CD14-positive monocyte (primary cell): ENCODE results near the gene STARD13. TPM values are rescaled to one million over a fixed set of nuclear protein-coding genes. Genes with fewer than 3 reads are reported as not detected.

Experiments
- DNase-seq, 3 donors: peaks; one replicate each; pipeline ENCODE4 v3.0.0-alpha.2; 2011 to 2022
- H2AFZ ChIP-seq: 2 replicates; pipeline ENCODE4 v1.6.0; 2012; ENCODE audit warnings: mild to moderate bottlenecking, low read depth, low read length, inconsistent platforms; ENCODE audit not compliant: insufficient read depth, poor library complexity, severe bottlenecking
- H3K27ac ChIP-seq, 2 donors: 1 replicate in 1 of 2; 2 replicates in 1 of 2; pipeline ENCODE4 v1.5.1; 2012 to 2013; ENCODE audit warnings: low read length in 2 of 2, control low read depth in 1 of 2, inconsistent platforms in 1 of 2, low read depth in 1 of 2, mild to moderate bottlenecking in 1 of 2
- H3K27me3 ChIP-seq, 2 donors: one replicate each; pipeline versions ENCODE4 v1.6.0 to v1.6.1; 2011 to 2013; ENCODE audit warnings: low read length in 2 of 2; ENCODE audit not compliant: control insufficient read depth in 2 of 2, insufficient read depth in 2 of 2
- H3K36me3 ChIP-seq, 2 donors: replicated peaks in 1 of 2; 1 replicate in 1 of 2; 2 replicates in 1 of 2; pipeline versions ENCODE4 v1.5.1 to v1.6.1; 2012 to 2013; ENCODE audit warnings: low read length in 2 of 2, control low read depth in 1 of 2, inconsistent platforms in 1 of 2, mild to moderate bottlenecking in 1 of 2; ENCODE audit not compliant: insufficient read depth in 2 of 2, control insufficient read depth in 1 of 2
- H3K4me1 ChIP-seq, 2 donors: 1 replicate in 1 of 2; 2 replicates in 1 of 2; pipeline versions ENCODE4 v1.5.1 to v1.6.1; 2012 to 2013; ENCODE audit warnings: low read length in 2 of 2, control low read depth in 1 of 2, inconsistent platforms in 1 of 2, mild to moderate bottlenecking in 1 of 2, moderate library complexity in 1 of 2; ENCODE audit not compliant: insufficient read depth in 2 of 2, control insufficient read depth in 1 of 2
- H3K4me2 ChIP-seq: replicated peaks from 2 replicates; pipeline ENCODE3; 2012; ENCODE audit warnings: low read length, moderate library complexity, mild to moderate bottlenecking; ENCODE audit not compliant: poor library complexity, severe bottlenecking; ENCODE audit errors: extremely low read depth
- H3K4me3 ChIP-seq, 3 experiments: fragments of 200-600 bp in 1 of 3; sonication (generic) in 1 of 3; replicated peaks in 1 of 3; 1 replicate in 2 of 3; 2 replicates in 1 of 3; pipeline ENCODE4 v1.5.1; 2011 to 2013; ENCODE audit warnings: low read length in 3 of 3, mild to moderate bottlenecking in 3 of 3, control low read depth in 2 of 3, low read depth in 2 of 3, inconsistent platforms in 1 of 3, moderate library complexity in 1 of 3
- H3K79me2 ChIP-seq: 2 replicates; pipeline ENCODE4 v1.6.0; 2012; ENCODE audit warnings: mild to moderate bottlenecking, control low read depth, inconsistent platforms, low read length, moderate library complexity; ENCODE audit not compliant: insufficient read depth
- H3K9ac ChIP-seq: 2 replicates; pipeline ENCODE4 v1.6.0; 2017; ENCODE audit warnings: low read length, mild to moderate bottlenecking; ENCODE audit not compliant: insufficient read depth, poor library complexity, severe bottlenecking
- H3K9me3 ChIP-seq, 2 donors: replicated peaks in 1 of 2; 1 replicate in 1 of 2; 2 replicates in 1 of 2; pipeline versions ENCODE4 v1.5.1 to v1.6.1; 2012 to 2013; ENCODE audit warnings: low read length in 2 of 2, control low read depth in 1 of 2; ENCODE audit not compliant: control insufficient read depth in 1 of 2, insufficient read depth in 1 of 2
- H4K20me1 ChIP-seq: 2 replicates; pipeline ENCODE4 v1.6.0; 2012; ENCODE audit warnings: mild to moderate bottlenecking, low read length, control low read depth, moderate library complexity; ENCODE audit not compliant: insufficient read depth
- H3K27ac Mint-ChIP-seq, 7 donors: one replicate each; pipeline ENCODE4 v1.8.0; 2020; ENCODE audit warnings: mild to moderate bottlenecking in 7 of 7, mixed read lengths in 7 of 7, moderate library complexity in 6 of 7, inconsistent platforms in 2 of 7
- H3K27me3 Mint-ChIP-seq, 3 donors: one replicate each; pipeline ENCODE4 v1.8.0; 2021 to 2022; ENCODE audit warnings: low read depth in 3 of 3, mild to moderate bottlenecking in 3 of 3, mixed read lengths in 3 of 3, moderate library complexity in 3 of 3, inconsistent platforms in 1 of 3
- H3K36me3 Mint-ChIP-seq, 2 donors: one replicate each; pipeline ENCODE4 v1.8.0; 2020; ENCODE audit warnings: mixed read lengths in 2 of 2, inconsistent platforms in 1 of 2, mild to moderate bottlenecking in 1 of 2
- H3K4me1 Mint-ChIP-seq: one replicate; pipeline ENCODE4 v1.8.0; 2020; ENCODE audit warnings: mild to moderate bottlenecking, mixed read lengths
- H3K4me3 Mint-ChIP-seq, 2 donors: one replicate each; pipeline ENCODE4 v1.8.0; 2020; ENCODE audit warnings: mild to moderate bottlenecking in 2 of 2, mixed read lengths in 2 of 2, moderate library complexity in 1 of 2
- H3K9me3 Mint-ChIP-seq, 7 donors: one replicate each; pipeline ENCODE4 v1.8.0; 2020 to 2022; ENCODE audit warnings: mixed read lengths in 7 of 7, mild to moderate bottlenecking in 6 of 7, moderate library complexity in 6 of 7, inconsistent platforms in 2 of 7
- WGBS: methylation state at CpG from one replicate; pipeline ENCODE4 v1.1.5; 2013; ENCODE audit warnings: missing lambda C conversion rate; ENCODE audit not compliant: insufficient coverage; 5-methylcytosine and 5-hydroxymethylcytosine counted together
- intact Hi-C, 2 donors: fragments of 100-400 bp; cut with micrococcal nuclease; formaldehyde crosslinking; loops; one replicate each; pipeline versions ENCODE4 v1.15.0 to v1.15.1; 2023
- polyA plus RNA-seq, 3 donors: library from polyadenylated mRNA; depleted of rRNA in 1 of 3; unstranded in 2 of 3; stranded (reverse) in 1 of 3; fragments of 300-500 nt in 2 of 3; fragments of >200 nt in 1 of 3; fragmentation: Illumina TruSeq in 2 of 3; gene quantifications; 1 replicate in 2 of 3; 2 replicates in 1 of 3; pipeline ENCODE4 v1.2.3, GENCODE V29; 2012 to 2021
- TF ChIP-seq, protein P1 (sequence below): fragments of 200-600 bp; IDR thresholded peaks from one replicate; pipeline ENCODE4 v1.8.0; 2022; ENCODE audit warnings: antibody characterized with exemption, mild to moderate bottlenecking

STARD13 gene
- polyA plus RNA-seq, 3 donors = 0.37 to 0.69 (median 0.60) TPM

DNA sequence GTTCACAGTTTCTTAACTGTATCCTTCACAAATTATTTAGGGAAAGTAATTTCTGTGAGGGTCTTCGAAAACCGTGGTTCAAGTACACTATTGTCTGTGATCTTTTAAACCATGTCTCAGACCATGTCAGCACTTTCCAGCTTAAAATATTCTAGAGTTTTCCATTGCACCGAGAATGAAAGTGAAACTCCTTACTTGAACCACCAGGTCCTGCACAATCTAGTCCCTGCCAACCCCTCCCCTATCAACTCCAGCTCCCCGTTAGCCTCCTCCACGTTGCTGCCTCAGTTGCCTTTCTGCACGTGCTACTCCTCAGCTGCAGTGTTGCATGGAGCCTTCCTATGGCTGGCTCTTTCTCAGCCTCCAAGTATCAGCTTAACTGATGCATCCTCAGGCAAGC lies 7.2 kb upstream of the STARD13 start:
- H3K36me3 Mint-ChIP-seq = no peaks in the 10 kb centered on the region
- Histone ChIP-seq H3K4me2 (peak overlapping the region; percentile 35), H3K9ac (no peak overlapping the region), H3K27me3 (no peaks in the 10 kb centered on the region), H3K9me3 (no peaks in the 10 kb centered on the region), H3K79me2 (no peaks in the 10 kb centered on the region), H3K27ac (no peak overlapping the region), H3K4me3 (no peak overlapping the region), H2AFZ (no peak overlapping the region), H3K36me3 (no peaks in the 10 kb centered on the region), H3K4me1 (no peaks in the 10 kb centered on the region), H4K20me1 (no peaks in the 10 kb centered on the region)
- peaks cover 4% of the 10 kb centered on the region for H3K4me1 Mint-ChIP-seq
- H3K27ac Mint-ChIP-seq = no peak overlapping the region
- no peak for DNase-seq
- WGBS = 91% methylated on average over 4 of the region's 6 CpGs
- TF ChIP-seq, protein P1, sequence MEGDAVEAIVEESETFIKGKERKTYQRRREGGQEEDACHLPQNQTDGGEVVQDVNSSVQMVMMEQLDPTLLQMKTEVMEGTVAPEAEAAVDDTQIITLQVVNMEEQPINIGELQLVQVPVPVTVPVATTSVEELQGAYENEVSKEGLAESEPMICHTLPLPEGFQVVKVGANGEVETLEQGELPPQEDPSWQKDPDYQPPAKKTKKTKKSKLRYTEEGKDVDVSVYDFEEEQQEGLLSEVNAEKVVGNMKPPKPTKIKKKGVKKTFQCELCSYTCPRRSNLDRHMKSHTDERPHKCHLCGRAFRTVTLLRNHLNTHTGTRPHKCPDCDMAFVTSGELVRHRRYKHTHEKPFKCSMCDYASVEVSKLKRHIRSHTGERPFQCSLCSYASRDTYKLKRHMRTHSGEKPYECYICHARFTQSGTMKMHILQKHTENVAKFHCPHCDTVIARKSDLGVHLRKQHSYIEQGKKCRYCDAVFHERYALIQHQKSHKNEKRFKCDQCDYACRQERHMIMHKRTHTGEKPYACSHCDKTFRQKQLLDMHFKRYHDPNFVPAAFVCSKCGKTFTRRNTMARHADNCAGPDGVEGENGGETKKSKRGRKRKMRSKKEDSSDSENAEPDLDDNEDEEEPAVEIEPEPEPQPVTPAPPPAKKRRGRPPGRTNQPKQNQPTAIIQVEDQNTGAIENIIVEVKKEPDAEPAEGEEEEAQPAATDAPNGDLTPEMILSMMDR = no peak
- H3K9me3 Mint-ChIP-seq = no peaks in the 10 kb centered on the region
- intact Hi-C loops = no loop called here
- H3K27me3 Mint-ChIP-seq = peaks cover 0 to 2% (median 0%) of the 10 kb centered on the region in 3 donors
- peak overlapping the region; percentile 39 to 79 for H3K4me3 Mint-ChIP-seq

DNA sequence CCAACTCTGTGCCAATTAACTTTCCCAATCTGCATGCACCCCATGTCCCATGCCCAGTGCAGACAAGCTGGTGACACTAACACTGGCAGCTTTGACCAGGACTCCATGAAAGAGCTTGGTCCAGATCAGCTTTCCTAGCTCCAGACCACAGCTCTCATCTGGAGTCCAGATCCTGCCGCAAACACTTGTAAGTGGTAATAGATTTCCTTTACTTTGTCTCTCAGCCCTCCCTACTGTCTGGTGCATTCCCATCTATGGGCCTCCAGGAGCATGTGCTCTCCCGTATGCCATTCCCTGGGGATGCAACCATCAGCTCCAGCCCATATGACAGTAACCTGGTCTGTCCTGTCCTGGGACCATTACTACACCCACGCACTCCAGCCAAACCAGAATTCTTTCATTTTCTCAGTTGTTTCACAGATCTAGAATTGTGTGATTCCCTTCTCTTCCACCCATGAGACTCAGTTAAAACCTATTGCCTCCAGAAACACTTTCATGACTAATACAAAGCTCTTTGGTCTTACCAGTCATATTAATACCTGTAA lies 4.9 kb upstream of the STARD13 start:
- H3K36me3 Mint-ChIP-seq = no peaks in the 10 kb centered on the region
- H3K4me1 Mint-ChIP-seq = peaks cover 13% of the 10 kb centered on the region
- no peaks in the 10 kb centered on the region for H3K27me3 Mint-ChIP-seq
- H3K9me3 Mint-ChIP-seq = no peaks in the 10 kb centered on the region
- intact Hi-C loops = no loop called here
- H3K9me3 ChIP-seq = no peaks in the 10 kb centered on the region
- H4K20me1 ChIP-seq = no peaks in the 10 kb centered on the region
- H3K9ac ChIP-seq = no peak overlapping the region
- no peak for DNase-seq
- 100% methylated on average over 2 of the region's 3 CpGs for WGBS
- no peak overlapping the region for H3K4me3 ChIP-seq
- no peak overlapping the region for H3K27ac ChIP-seq
- TF ChIP-seq, protein P1 = no peak
- no peaks in the 10 kb centered on the region for H3K27me3 ChIP-seq
- H3K27ac Mint-ChIP-seq = peak overlapping the region in 1 of 7 donors; percentile 35
- H3K4me2 ChIP-seq = no peak overlapping the region
- H2AFZ ChIP-seq = no peak overlapping the region
- no peaks in the 10 kb centered on the region for H3K79me2 ChIP-seq
- H3K4me1 ChIP-seq = peaks cover 4 to 6% of the 10 kb centered on the region in 2 donors
- H3K36me3 ChIP-seq = no peaks in the 10 kb centered on the region
- H3K4me3 Mint-ChIP-seq = no peak overlapping the region
